ENCODE data around the gene HECW1.
"Not testable (repeated sequence)": the region's sequence is repeated elsewhere in the genome, so short reads cannot be mapped to it uniquely, and the experiment has no call there.

The HECW1 gene

GRCh38 chr7:43196379-43196778, 83.9 kb downstream of the HECW1 start:
- TF ChIP-seq ZNF274 (IDR thresholded peaks at IDR 0.05; ENCODE audit: low read depth, low read length) = no peak
- H3K4me3 ChIP-seq (ENCODE audit: low read length) = no peak overlapping the region

DNA sequence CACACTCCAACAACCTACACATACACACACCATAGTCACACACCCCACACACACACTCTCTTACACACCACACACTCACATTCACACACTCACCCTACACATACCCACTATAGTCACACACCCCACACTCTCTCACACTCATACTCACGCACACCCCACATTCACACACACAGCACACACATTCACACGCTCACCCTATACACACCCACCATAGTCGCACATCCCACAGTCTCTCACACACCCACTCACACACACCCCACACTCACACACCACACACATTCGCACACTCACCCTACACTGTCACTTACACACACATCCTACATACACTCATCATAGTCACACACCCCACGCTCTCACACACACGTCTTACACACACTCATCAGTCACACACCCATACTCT, 85.6 kb downstream of the HECW1 start:
- TF ChIP-seq ZNF274 (IDR thresholded peaks at IDR 0.05; ENCODE audit: low read depth, low read length) = no peak
- no peak overlapping the region for H3K4me3 ChIP-seq (ENCODE audit: low read length)

- no peak overlapping the region for H3K4me3 ChIP-seq (ENCODE audit: low read length)
- no peak for TF ChIP-seq ZNF274 (IDR thresholded peaks at IDR 0.05; ENCODE audit: low read depth, low read length)
Measured at GRCh38 chr7:43198599-43199090, 86.2 kb downstream of the HECW1 start.

DNA sequence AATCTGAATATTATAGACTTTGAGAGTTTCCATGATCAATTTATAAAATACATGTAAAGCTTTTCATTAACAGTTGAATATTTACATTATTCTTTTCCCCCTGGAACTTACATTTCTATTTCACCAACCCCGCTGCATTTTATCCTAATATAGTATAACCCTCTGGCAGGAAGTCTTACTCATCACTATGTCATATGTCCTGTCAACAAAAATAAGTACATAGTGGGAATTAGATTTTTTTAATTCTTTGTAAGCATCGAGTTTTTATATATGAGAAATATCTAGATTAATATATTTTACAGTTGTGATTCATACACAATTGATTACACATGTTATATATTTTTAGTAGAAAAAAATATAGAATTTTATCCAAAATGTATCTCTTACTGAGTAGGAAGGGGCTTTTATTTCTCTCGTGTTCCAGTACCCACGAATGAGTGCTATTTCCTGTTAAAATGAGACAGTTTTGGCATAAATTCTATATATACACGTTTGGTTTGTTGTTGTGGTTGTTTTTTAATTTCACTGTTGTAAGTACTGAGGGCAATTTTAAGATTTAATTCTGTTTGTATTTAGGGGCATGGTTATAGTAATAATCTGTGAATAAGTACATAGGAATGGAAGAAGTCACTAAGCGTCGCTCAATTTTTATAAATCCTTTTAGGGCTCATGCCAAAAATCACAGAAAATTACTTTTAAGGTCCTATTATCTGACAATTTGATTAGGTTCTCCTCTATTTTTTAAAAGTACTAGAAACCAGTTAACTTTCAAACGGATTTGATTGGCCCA, 87.1 kb downstream of the HECW1 start:
- no peak overlapping the region for H3K4me3 ChIP-seq (ENCODE audit: low read length)
- TF ChIP-seq ZNF274 (IDR thresholded peaks at IDR 0.05; ENCODE audit: low read depth, low read length) = no peak

DNA sequence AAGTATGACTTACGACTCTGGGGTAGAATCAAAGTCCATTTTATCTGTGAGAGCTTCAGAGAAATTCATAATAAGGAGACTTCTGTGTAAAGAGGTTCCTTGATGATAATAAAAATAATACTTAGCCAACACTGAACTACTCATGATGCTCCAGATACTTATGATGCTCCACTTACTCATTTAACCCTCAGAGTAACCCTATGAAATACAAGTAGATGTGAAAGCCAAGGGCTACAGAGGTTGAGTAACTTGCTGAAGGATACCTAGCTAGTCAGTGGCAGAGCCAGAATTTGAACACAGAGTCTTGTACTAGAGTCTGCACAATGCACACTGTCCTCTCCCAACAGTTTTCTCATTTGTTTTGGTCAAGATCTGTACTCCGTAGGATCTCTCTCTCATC, 89.5 kb downstream of the HECW1 start:
- no peak overlapping the region for H3K4me3 ChIP-seq (ENCODE audit: low read length)
- TF ChIP-seq ZNF274 (IDR thresholded peaks at IDR 0.05; ENCODE audit: low read depth, low read length) = no peak

- TF ChIP-seq ZNF274 (IDR thresholded peaks at IDR 0.05; ENCODE audit: low read depth, low read length) = no peak
- no peak overlapping the region for H3K4me3 ChIP-seq (ENCODE audit: low read length)
Measured at GRCh38 chr7:43204081-43204480, 91.6 kb downstream of the HECW1 start.

- H3K4me3 ChIP-seq (ENCODE audit: low read length) = no peak overlapping the region
- TF ChIP-seq ZNF274 (IDR thresholded peaks at IDR 0.05; ENCODE audit: low read depth, low read length) = no peak
Measured at GRCh38 chr7:43205171-43205795, 92.8 kb downstream of the HECW1 start.

- H3K4me3 ChIP-seq (ENCODE audit: low read length) = no peak overlapping the region
- TF ChIP-seq ZNF274 (IDR thresholded peaks at IDR 0.05; ENCODE audit: low read depth, low read length) = no peak
Measured at GRCh38 chr7:43208242-43208641, 95.8 kb downstream of the HECW1 start.

- H3K4me3 ChIP-seq (ENCODE audit: low read length) = not testable (repeated sequence)
Measured at GRCh38 chr7:43210539-43210938, 98.1 kb downstream of the HECW1 start.

- no peak overlapping the region for H3K4me3 ChIP-seq (ENCODE audit: low read length)
Measured at GRCh38 chr7:43211286-43211685, 98.8 kb downstream of the HECW1 start.

DNA sequence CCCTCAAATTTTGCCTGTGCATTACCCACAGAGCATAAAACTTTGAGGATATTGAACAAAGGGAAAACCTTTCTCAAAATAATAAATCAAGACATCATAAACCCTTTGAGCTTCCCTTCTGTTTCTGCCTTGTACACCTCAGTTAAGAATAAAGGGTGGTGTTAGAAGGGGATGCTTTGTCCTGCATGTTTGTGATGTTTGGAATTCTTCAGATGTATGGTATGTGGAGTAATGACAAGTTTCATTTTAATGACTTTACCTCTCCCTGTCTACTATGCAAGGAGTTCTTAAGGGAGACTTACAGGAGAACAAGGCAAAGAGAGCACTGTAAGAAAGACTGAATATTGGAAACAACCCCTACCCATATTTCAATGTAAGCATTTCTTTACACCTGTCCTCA, 99.2 kb downstream of the HECW1 start:
- TF ChIP-seq ZNF274 (IDR thresholded peaks at IDR 0.05; ENCODE audit: low read depth, low read length) = no peak
- H3K4me3 ChIP-seq (ENCODE audit: low read length) = no peak overlapping the region

More at GRCh38 chr7:43211286-43211685, 98.8 kb downstream of the HECW1 start:
- no peak for TF ChIP-seq ZNF274 (IDR thresholded peaks at IDR 0.05; ENCODE audit: low read depth, low read length)

DNA sequence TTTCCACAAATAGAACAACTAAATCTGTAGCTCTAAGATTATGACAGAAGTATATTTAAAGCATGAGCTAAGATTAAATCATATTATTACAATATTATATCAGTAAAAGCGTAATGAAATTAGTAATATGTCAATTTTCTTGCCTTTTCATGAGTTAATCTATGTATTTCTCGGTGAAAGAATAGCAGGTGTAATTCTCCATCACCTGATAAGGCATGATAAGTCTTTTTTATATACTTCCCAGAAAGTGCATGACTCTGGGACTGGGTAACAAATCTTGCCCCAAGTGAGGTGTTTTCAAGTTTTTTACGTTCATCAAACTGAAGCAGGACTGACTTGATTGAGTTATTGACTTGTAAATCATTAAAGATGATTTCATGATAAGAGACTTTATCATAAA, 100.5 kb downstream of the HECW1 start:
- H3K4me3 ChIP-seq (ENCODE audit: low read length) = no peak overlapping the region
- no peak for TF ChIP-seq ZNF274 (IDR thresholded peaks at IDR 0.05; ENCODE audit: low read depth, low read length)

GRCh38 chr7:43215061-43215460, 102.6 kb downstream of the HECW1 start:
- no peak for TF ChIP-seq ZNF274 (IDR thresholded peaks at IDR 0.05; ENCODE audit: low read depth, low read length)
- H3K4me3 ChIP-seq (ENCODE audit: low read length) = no peak overlapping the region

GRCh38 chr7:43217055-43217454, 104.6 kb downstream of the HECW1 start:
- no peak overlapping the region for H3K4me3 ChIP-seq (ENCODE audit: low read length)
- no peak for TF ChIP-seq ZNF274 (IDR thresholded peaks at IDR 0.05; ENCODE audit: low read depth, low read length)

GRCh38 chr7:43218901-43219300, 106.5 kb downstream of the HECW1 start:
- H3K4me3 ChIP-seq (ENCODE audit: low read length) = not testable (repeated sequence)
